Panc1 (cell line): ENCODE data around the gene DELE1. TPM values are rescaled to one million over a fixed set of nuclear protein-coding genes. Genes with fewer than 3 reads are reported as not detected.

ENCODE experiments used
- ATAC-seq: fragments of 200-7000 bp; cut with Tn5 transposase; 2 replicates; pipeline ENCODE4 v1.9.1; 2020; ENCODE audit warnings: mild to moderate bottlenecking, moderate library complexity
- BruUV-seq: library from RNA; stranded (reverse); fragments of 400-500 nt; replicated peaks from 2 replicates; lab custom pipeline; 2021; lab: Mats Ljungman, UMichigan
- CTCF ChIA-PET: fragments of 300-600 bp; sonication (Branson Sonifier 250); formaldehyde crosslinking; loops from one replicate; lab custom pipeline; 2022; ENCODE audit warnings: antibody characterized with exemption; lab: Charles Lee
- POLR2A ChIA-PET: fragments of 300-600 bp; sonication (Branson Sonifier 250); formaldehyde crosslinking; loops from one replicate; lab custom pipeline; 2022; ENCODE audit warnings: antibody characterized with exemption; lab: Charles Lee
- DNase-seq: peaks from one replicate; pipeline ENCODE4 v3.0.0-alpha.2; 2010; ENCODE audit warnings: low read depth, low spot score
- H3K27ac ChIP-seq: 2 replicates; pipeline ENCODE4 v1.5.1; 2011; ENCODE audit warnings: mild to moderate bottlenecking, low read length, inconsistent platforms
- H3K27me3 ChIP-seq: fragments of 200-500 bp; sonication (Bioruptor generic); 2 replicates; pipeline ENCODE4 v1.6.0; 2014; ENCODE audit warnings: low read length, inconsistent platforms; ENCODE audit not compliant: control insufficient read depth, insufficient read depth
- H3K36me3 ChIP-seq: fragments of 200-500 bp; sonication (Bioruptor generic); 2 replicates; pipeline ENCODE4 v1.5.1; 2014; ENCODE audit warnings: inconsistent platforms, mild to moderate bottlenecking, low read length, moderate library complexity; ENCODE audit not compliant: control insufficient read depth, insufficient read depth
- H3K4me1 ChIP-seq: 2 replicates; pipeline ENCODE4 v1.5.1; 2011; ENCODE audit warnings: inconsistent platforms, mild to moderate bottlenecking, low read length, moderate library complexity; ENCODE audit not compliant: control insufficient read depth, insufficient read depth
- H3K4me3 ChIP-seq, 2 experiments: 2 replicates each; pipeline ENCODE4 v1.5.1; 2011 to 2012; ENCODE audit warnings: low read depth in 2 of 2, low read length in 2 of 2, mild to moderate bottlenecking in 2 of 2, inconsistent platforms in 1 of 2, moderate library complexity in 1 of 2
- H3K9me3 ChIP-seq: fragments of 200-500 bp; sonication (Bioruptor generic); 2 replicates; pipeline ENCODE4 v1.5.1; 2014; ENCODE audit warnings: low read depth, mild to moderate bottlenecking, inconsistent platforms, low read length, moderate library complexity; ENCODE audit not compliant: control insufficient read depth, insufficient read depth
- CTCF ChIP-seq: fragments of 450-650 bp; IDR thresholded peaks from 2 replicates; pipeline ENCODE4 v1.5.1; 2017; ENCODE audit warnings: mild to moderate bottlenecking
- POLR2AphosphoS5 ChIP-seq: IDR thresholded peaks from 2 replicates; pipeline ENCODE4 v1.6.1; 2012; ENCODE audit warnings: mild to moderate bottlenecking, low read depth, low read length, moderate library complexity
- REST ChIP-seq, 2 experiments: IDR thresholded peaks; 2 replicates each; pipeline ENCODE4 v1.6.1; 2011 to 2012; ENCODE audit warnings: low read depth in 2 of 2, control low read depth in 1 of 2, low read length in 1 of 2, mild to moderate bottlenecking in 1 of 2, moderate library complexity in 1 of 2; ENCODE audit not compliant: insufficient read depth in 1 of 2
- SIN3A ChIP-seq: IDR thresholded peaks from 2 replicates; pipeline ENCODE4 v1.6.1; 2012; ENCODE audit warnings: low read depth, mild to moderate bottlenecking, low read length, moderate library complexity, borderline replicate concordance; ENCODE audit not compliant: insufficient read depth
- TCF7L2 ChIP-seq: IDR thresholded peaks from 2 replicates; pipeline ENCODE4 v1.6.1; 2011; ENCODE audit warnings: mild to moderate bottlenecking, low read depth, low read length, inconsistent platforms
- in situ Hi-C: cut with HindIII; loops from 2 replicates; pipeline ENCODE4 v1.10.0; 2016; ENCODE audit warnings: low sequenced_read_pairs, low pct_unique_long_range_greater_than_20kb
- intact Hi-C: fragments of 100-400 bp; cut with micrococcal nuclease; formaldehyde crosslinking; loops from one replicate; pipeline ENCODE4 v1.10.0; 2022; ENCODE audit not compliant: unreplicated experiment
- total RNA-seq: library from RNA; stranded (reverse); gene quantifications from one replicate; pipeline ENCODE4 v1.2.1, GENCODE V29; 2021; ENCODE audit not compliant: unreplicated experiment

Gene DELE1
- total RNA-seq, 1 experiment from 2014 or later, result 78.4 TPM

- H3K27ac ChIP-seq, result no peak overlapping the region
- no TSS peak for BruUV-seq
- H3K36me3 ChIP-seq, result no peaks in the 10 kb centered on the region; the same call in 1 of the 2 replicates
- H3K9me3 ChIP-seq, result no peaks in the 10 kb centered on the region
- H3K27me3 ChIP-seq, result peaks cover 11% of the 10 kb centered on the region
- POLR2A ChIA-PET, result interaction anchor here (0.8 kb wide), 1 partner anchor 176 kb away, joined by 3 read pairs; no protein-coding TSS in a partner anchor
- in situ Hi-C loops (no loop called here), intact Hi-C loops (loop anchor here (2.0 kb wide), 2 partner anchors 176 to 186 kb away; no protein-coding TSS in a partner anchor)
- TF ChIP-seq REST (IDR thresholded peaks at IDR 0.05; ENCODE audit: insufficient read depth in 1 of 2, low read depth in 2 of 2, low read length in 1 of 2) (no peak), CTCF (peak; percentile 97), TCF7L2 (no peak), SIN3A (no peak)
- CTCF ChIA-PET, result interaction anchor here (0.5 to 2.3 kb wide), 14 partner anchors 9 to 187 kb away, joined by 3 to 19 read pairs (median 5); no protein-coding TSS in a partner anchor
- peak overlapping the region; percentile 43 to 75 for H3K4me3 ChIP-seq
- peak; percentile 86 for DNase-seq
- peaks cover 14% of the 10 kb centered on the region for H3K4me1 ChIP-seq
- ATAC-seq, result peak; percentile 84
Measured at GRCh38 chr5:141878711-141879425, 44.8 kb upstream of the DELE1 start.

GRCh38 chr5:141879426-141879759 lies 44.3 kb upstream of the DELE1 start:
- intact Hi-C loops (loop anchor here (2.0 kb wide), 2 partner anchors 177 to 187 kb away; no protein-coding TSS in a partner anchor), in situ Hi-C loops (no loop called here)
- Histone ChIP-seq H3K27ac (no peak overlapping the region), H3K4me3 (no peak overlapping the region), H3K9me3 (no peaks in the 10 kb centered on the region), H3K27me3 (peaks cover 12% of the 10 kb centered on the region), H3K36me3 (no peaks in the 10 kb centered on the region; the same call in 1 of the 2 replicates), H3K4me1 (peaks cover 14% of the 10 kb centered on the region)
- ChIA-PET POLR2A (no interaction called here), CTCF (interaction anchor here (0.5 to 2.3 kb wide), 9 partner anchors 8 to 188 kb away, joined by 3 to 19 read pairs (median 6); no protein-coding TSS in a partner anchor)
- no peak for TF ChIP-seq TCF7L2
- TF ChIP-seq REST (IDR thresholded peaks at IDR 0.05; ENCODE audit: insufficient read depth in 1 of 2, low read depth in 2 of 2, low read length in 1 of 2), result no peak
- TF ChIP-seq POLR2AphosphoS5, result no peak
- TF ChIP-seq CTCF, result no peak; the same call in 1 of the 2 replicates
- TF ChIP-seq SIN3A, result no peak
- no peak for DNase-seq
- ATAC-seq, result peak; percentile 1; the same call in 1 of the 2 replicates
- no TSS peak for BruUV-seq
